ENCODE measurements around the gene WDR54. TPM values are rescaled to one million over a fixed set of nuclear protein-coding genes. Genes with fewer than 3 reads are reported as not detected.
"Not testable (repeated sequence)": the region's sequence is repeated elsewhere in the genome, so short reads cannot be mapped to it uniquely, and the experiment has no call there.

The WDR54 gene
- total RNA-seq, 1 experiment from 2014 or later: 119 TPM

DNA sequence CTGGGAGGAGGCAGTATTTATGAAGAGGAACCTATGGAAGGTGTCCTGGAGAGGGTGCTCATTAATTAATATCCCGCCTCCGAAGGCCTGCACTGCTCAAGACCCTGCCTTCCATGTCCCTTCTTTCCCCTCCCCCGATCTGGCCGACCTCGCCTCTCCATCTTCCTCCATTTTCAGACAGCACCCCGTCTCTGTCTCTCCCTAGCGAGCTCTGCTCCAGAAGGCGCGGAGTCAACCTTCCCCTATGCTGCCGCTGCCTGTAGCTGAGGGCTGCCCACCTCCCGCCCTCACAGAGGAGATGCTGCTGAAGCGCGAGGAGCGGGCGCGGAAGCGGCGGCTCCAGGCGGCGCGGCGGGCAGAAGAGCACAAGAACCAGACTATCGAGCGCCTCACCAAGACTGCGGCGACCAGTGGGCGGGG is 35.6 kb downstream of the WDR54 start:
- DNase-seq (ENCODE audit: low read depth): peak; percentile 59

DNA sequence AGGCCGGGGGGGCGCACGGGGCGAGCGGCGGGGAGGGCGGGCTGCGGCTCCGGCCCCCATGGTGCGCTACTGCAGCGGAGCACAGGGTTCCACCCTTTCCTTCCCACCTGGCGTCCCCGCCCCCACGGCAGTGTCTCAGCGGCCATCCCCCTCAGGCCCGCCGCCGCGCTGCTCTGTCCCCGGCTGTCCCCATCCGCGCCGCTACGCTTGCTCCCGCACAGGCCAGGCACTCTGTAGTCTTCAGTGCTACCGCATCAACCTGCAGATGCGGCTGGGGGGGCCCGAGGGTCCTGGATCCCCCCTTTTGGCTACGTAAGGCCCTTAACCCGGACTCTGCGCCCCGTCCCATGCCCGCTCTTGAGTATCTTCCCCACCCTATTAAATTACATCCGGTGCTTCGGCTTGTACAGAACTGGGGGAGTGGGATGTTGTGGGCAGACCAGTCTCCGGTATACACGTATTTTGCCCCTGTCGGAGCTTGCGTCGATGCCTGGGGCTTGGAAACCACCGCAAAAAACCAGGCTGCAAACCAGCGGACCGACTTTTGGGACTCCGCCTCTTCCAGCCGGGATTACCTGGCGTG is 36.1 kb downstream of the WDR54 start:
- no peak for DNase-seq (ENCODE audit: low read depth)

DNA sequence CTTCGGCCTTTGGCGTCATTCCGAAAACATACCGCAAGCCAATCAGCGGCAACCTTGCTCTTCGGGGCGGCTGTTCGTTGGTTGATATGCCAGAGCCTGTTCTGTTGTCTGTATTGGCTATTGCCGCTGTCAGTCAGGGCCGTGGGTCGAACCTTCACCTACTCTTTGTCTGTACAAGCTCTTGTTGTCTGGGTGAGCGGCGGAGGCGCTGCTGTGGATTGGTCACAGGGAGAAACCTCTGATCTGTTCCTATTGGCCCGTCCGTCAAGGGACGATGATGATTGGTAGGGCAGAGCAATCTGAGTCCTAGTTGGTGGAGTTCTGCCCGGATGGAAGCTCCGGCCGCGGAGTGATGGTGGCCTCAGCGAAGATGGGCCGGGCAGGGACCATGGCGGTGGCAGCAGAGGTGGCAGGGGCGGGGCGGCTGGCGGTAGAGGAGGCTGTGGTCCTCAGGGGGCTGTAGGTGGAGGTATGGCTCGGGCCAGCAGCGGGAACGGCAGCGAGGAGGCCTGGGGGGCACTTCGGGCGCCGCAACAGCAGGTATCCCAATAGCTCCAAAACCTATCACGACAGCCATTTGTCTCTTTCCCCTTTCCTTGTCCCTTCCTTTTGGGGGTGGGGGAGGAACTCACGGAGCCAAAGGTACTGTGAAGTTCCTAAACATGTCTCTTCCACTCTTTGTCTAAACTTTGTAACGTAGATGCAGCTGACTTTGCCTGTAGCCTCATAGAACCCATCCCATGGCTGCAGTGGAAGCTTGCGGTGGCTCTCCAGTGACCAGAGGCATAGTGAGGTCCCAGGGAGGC is 36.8 kb downstream of the WDR54 start, which contains the start of gene WBP1:
TSS of gene WBP1 (plus strand) at position 307 of the 806 bp plus-strand sequence. CDS start at position 472, 165 bp downstream.
- peak; percentile 100 for DNase-seq (ENCODE audit: low read depth)

DNA sequence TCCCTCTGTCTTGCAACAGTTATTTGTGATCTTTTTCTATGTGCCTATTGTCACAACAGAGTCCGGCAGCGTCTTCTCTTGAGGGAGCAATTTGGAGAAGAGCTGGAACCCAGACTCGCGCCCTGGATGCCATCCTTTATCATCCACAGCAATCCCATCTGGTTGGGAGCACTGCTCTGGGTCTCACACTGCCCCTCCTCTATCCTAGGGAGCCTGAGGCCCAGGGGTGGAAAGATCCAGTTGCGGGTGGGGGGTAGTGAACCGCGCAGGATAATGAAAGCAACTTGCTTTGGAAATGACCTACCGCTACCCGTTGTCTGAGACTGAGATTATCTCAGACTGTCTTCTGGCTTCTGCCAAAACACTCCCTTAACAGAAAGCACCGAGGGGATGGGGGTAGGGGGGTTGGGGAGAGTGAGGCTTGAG is 37.4 kb downstream of the WDR54 start:
- DNase-seq (ENCODE audit: low read depth): no peak

DNA sequence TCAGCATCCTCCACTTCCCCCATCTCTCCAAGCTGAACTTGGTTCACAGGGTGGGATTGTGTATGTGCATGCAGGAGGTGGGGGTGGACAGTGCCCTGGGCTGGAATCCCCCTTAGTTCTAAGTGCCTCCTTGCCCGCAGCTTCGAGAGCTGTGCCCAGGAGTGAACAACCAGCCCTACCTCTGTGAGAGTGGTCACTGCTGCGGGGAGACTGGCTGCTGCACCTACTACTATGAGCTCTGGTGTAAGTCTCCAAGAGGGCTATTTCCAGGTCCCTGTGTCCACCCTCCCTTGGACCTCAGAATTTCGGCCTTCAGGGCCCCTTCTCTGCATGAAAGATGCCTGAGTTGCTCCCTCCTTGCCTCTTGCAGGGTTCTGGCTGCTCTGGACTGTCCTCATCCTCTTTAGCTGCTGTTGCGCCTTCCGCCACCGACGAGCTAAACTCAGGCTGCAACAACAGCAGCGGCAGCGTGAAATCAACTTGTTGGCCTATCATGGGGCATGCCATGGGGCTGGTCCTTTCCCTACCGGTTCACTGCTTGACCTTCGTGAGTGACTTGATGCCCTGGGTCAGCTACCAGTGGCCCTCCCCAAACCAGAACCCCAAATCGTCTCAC is 38.1 kb downstream of the WDR54 start:
- DNase-seq (ENCODE audit: low read depth): not testable (repeated sequence)

DNA sequence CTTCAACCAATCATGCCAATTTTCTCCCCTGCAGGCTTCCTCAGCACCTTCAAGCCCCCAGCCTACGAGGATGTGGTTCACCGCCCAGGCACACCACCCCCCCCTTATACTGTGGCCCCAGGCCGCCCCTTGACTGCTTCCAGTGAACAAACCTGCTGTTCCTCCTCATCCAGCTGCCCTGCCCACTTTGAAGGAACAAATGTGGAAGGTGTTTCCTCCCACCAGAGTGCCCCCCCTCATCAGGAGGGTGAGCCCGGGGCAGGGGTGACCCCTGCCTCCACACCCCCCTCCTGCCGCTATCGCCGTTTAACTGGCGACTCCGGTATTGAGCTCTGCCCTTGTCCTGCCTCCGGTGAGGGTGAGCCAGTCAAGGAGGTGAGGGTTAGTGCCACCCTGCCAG is 38.7 kb downstream of the WDR54 start:
- DNase-seq (ENCODE audit: low read depth): not testable (repeated sequence)

DNA sequence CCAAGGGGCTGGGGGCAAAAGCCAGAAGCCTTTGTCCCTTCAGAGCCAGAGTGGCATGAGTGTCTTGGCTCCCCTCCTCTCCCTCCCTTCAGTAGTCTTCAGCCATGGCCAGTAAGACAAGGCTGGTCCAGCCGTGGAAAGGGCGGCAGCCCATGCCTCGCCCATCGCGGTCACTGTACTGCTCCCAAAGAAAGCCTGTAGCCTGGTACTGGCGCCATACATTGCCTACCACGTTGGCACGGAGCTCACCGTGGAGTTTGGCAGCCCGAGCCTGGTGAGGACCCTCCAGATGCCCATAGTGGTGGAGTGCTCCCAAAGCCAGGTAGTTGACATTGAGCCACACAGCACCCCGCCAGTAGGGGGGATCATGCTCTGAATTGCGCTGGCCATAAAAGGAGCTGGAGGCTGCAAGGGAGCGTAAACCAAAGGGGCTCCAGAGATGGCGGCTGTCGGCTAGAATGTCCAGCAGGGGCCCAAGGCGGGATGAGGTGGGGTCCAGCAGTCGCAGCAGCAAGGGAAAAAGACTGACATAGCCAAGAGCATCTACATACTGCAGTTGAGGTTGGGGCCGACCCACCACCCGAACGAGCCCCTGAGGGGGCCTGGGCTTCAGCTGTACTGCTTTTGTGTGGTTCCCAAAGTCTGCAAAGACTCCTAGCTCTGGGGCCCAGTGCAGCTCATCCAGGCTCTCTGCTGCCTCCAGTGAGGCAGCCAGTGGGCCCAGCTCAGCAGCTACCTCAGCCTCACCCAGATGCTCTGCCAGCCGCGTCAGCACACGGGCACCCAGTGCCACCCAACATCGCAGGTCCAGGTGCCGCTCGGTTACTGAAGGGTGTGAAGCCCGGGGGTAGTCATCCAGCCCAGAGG is 39.9 kb downstream of the WDR54 start:
- no peak for DNase-seq (ENCODE audit: low read depth)

DNA sequence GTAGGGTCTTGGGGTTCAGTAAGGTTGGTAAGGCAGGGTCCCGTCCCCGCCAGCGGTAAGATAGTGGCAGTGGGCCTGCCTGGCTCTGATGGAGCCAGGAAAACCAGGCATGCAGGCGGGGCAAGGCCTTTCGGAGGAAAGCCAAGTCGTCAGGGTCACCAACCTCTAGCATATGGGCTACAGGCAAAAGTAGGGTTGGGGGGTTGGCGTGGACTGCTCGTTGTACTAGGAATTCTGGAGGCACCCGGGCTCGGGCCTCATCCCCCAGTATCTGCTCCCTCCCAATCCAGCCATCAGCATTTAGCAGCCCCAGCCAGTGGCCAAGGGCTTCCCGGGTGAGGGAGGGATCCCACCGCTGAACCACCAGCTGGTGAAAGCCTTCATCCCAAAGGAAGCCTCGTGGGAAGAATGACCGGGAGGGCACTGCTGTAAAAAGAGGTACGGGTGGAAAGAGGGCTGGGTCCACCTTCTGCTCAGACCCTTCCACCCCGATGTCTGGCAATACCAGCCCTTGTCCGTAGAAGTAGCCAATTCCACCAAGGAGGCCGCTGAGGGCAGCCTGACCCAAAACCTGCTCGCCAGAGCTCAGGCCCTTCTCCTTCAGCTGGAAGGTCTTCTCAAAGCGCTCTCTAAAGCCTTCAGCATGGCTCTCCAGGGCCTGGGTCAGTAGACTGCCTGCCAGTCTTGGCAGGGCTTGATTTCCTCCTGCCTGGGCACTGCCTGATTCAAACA is 40.7 kb downstream of the WDR54 start:
- DNase-seq (ENCODE audit: low read depth): no peak

DNA sequence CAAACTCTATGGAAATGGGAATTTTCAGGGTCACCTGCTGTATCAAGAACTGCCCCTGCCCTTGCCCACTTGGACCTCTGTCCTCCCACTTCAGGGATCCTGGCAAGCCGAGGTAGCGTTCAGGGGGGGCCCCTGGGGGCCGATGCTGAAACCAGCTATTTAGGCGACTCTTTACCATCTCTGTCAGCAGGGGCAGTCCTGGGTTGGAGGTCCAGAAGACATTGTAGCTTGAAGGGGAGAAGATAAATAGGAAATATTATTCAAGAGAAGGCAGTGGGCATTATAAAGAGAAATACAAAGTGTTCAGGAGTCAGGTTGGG is 41.2 kb downstream of the WDR54 start:
- DNase-seq (ENCODE audit: low read depth): no peak

DNA sequence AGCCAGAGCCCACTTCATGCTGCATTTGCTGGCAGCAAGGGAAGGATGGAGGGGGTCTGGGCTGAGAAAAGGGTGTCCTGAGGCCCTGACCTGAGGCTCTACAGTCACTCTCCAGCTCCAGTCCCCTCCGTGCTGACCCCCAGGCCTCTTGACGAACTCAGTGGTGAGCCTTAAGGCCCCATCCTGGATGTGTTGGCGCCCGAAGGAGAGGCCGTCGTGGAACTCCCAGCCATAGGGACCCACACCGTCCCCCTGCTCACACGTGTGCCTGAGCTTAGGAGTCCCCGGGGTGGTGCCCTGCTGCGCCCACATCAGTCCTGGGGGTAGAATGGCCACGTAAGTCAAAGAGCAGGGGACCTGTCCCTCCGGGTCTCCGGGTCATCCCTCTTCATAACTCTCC is 42.9 kb downstream of the WDR54 start:
- DNase-seq (ENCODE audit: low read depth): no peak

DNA sequence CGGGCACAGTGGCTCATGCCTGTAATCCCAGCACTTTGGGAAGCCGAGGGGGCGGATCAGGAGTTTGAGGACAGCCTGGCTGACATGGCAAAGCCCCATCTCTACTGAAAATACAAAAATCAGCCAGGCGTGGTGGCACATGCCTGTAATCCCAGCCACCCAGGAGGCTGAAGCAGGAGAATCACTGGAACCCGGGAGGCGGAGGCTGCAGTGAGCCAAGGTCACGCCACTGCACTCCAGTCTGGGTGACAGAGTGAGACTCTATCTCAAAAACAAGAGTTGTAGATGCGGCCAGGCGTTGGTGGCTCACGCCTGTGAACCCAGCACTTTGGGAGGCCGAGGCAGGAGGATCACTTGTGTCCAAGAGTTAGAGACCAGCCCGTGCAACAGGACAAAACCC is 49.2 kb downstream of the WDR54 start:
- DNase-seq (ENCODE audit: low read depth): not testable (repeated sequence)

DNA sequence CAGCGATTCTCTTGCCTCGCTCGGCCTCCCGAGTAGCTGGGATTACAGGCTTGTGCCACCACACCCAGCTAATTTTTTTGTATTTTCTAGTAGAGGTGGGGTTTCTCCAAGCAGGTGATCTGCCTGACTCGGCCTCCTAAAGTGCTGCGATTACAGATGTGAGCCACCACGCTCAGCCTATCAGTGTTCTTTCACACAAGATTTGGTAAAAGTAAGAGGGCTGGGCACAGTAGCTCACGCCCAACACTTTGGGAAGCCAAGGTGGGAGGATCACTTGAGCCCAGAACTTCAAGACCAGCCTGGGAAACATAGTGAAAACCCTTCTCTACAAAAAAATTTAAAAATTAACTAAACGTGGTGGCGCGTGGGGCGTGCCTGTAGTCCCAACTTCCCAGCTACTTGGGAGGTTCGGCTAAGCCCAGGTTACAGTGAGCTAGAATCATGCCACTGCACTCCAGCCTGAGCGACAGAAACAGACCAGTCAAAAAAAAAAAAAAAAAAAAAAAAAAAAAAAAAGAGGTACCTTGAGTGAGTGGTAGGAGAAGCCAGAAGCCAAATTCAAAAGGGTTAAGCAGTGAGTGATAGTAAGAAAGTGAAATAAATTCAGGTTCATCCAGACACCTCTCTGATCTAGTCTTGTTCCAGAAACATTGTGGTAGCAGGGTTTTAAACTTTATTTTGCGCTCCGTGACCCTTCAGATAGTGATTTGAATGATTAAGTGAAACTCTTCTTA is 50.0 kb downstream of the WDR54 start:
- no peak for DNase-seq (ENCODE audit: low read depth)

DNA sequence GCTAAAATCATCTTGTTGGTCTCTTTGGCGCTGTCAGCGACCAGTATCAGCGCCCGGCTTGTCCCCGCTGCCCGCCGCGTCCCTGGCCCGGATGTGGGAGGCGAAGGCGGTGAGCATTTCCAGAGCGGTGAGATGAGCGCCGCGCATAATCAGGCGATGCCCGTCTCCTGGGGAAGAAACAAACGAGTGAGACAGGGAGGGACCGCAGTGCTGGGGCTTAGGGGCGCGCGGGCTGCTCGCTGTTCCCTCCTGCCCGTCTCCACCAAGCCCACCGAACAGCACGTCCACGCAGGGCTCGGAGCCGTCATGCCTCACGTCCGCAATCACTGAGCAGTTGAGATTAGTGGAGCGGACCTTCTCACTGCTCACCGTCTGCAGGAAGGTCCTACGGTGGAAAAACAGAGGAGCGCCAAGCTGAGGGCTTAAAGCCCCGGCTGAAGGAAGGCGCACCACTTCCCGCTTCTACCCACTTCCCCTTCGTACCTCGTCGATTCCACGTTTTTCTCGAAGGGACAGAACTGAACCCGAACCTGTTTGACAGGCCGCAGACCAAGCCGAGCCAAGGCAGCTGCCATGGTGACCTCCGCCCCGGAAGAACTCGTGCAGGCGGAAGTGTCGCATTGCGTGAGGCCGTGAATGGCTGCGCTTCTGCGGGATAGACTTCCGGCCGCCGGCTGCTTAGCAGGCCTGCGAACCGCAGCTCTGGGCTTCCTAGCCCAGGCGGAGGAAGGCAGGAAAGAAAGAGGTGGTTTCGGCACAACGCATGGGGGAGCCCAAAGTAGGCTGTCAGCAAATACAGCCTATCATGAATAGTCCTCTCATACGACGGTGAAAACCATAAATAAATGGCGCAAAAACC is 50.8 kb downstream of the WDR54 start, which contains the start of gene MRPL53:
TSS of gene MRPL53 (minus strand) at position 595 of the 859 bp plus-strand sequence. CDS start at position 575, 20 bp downstream.
- DNase-seq (ENCODE audit: low read depth): peak; percentile 96

DNA sequence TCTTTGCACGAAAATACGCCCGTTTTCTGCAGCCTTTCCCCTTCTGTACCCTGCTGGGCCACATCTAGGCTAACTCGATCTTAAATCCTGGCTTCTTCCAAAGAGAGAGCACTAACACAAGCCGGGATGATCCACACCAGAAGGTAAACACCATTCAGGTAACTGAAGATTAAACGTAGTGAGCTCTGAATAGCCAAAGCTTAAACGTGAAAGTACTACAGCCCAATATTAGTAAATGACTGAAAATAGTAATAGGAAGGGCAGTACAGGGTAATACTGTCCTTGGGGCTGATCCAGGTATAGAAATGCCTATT is 51.4 kb downstream of the WDR54 start:
- DNase-seq (ENCODE audit: low read depth): no peak

DNA sequence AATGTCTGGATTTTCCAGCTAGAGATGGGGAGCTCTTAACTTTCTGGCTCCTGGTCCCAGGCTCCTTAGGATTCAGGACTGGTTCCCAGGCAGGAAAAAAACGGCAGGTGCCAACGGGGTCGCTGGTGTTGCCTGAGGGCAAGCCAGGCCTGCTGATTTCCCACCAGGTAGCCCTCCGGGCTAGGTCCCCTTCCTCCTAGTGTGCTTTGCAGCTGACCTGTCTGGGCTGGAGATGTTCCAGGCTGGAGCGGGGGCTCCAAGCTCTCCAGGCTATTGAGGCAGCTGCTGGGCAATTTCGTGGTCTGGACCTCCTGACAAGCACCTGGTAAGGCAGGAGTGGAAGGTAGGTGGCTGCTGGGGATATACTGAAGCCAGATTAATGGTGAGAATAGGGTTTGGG is 53.0 kb downstream of the WDR54 start:
- no peak for DNase-seq (ENCODE audit: low read depth)

DNA sequence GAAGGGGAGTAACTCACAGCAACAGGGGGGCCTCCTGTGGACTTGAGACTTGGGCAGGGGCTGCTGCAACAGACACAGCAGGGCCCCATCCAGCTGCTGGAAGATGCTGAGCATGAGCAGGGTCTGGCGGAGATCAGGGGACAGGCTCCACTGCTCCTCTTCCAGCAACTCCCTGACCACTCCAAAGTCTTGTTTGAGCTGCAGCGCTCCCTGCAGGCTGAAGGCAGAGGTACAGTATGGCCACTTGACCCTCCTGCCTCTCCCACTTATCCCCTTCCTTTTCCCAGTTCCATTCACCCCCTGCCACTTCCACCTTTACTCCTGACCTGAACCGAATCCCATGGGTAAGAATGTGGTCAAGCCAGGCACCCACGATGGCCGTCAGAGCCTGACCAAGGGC is 53.4 kb downstream of the WDR54 start:
- no peak for DNase-seq (ENCODE audit: low read depth)
